GM06990 (cell line): Measurements from ENCODE around the gene MFSD6L.

Experiments used
- DNase-seq: peaks from one replicate; pipeline ENCODE4 v3.0.0-alpha.2; 2011; ENCODE audit not compliant: insufficient read length; ENCODE audit errors: extremely low read depth
- H3K27me3 ChIP-seq: replicated peaks from 2 replicates; pipeline ENCODE4 v1.6.0; 2011; ENCODE audit warnings: low read length; ENCODE audit not compliant: control insufficient read depth, insufficient read depth
- H3K36me3 ChIP-seq: 2 replicates; pipeline ENCODE4 v1.5.1; 2011; ENCODE audit warnings: low read length; ENCODE audit not compliant: control insufficient read depth, insufficient read depth
- H3K4me3 ChIP-seq: replicated peaks from 2 replicates; pipeline ENCODE4 v1.5.1; 2011; ENCODE audit warnings: low read depth, mild to moderate bottlenecking, control low read depth, low read length
- TF ChIP-seq, protein P1 (sequence below): IDR thresholded peaks from 2 replicates; pipeline ENCODE4 v1.5.1; 2011; ENCODE audit warnings: low read length, control low read depth, mild to moderate bottlenecking, inconsistent platforms; ENCODE audit not compliant: insufficient read depth, poor library complexity, severe bottlenecking

Gene MFSD6L

GRCh38 chr17:8785547-8786413, 13.4 kb downstream of the MFSD6L start:
- Histone ChIP-seq H3K36me3 (no peaks in the 10 kb centered on the region), H3K27me3 (no peaks in the 10 kb centered on the region), H3K4me3 (no peak overlapping the region)
- DNase-seq, result no peak
- TF ChIP-seq, protein P1, sequence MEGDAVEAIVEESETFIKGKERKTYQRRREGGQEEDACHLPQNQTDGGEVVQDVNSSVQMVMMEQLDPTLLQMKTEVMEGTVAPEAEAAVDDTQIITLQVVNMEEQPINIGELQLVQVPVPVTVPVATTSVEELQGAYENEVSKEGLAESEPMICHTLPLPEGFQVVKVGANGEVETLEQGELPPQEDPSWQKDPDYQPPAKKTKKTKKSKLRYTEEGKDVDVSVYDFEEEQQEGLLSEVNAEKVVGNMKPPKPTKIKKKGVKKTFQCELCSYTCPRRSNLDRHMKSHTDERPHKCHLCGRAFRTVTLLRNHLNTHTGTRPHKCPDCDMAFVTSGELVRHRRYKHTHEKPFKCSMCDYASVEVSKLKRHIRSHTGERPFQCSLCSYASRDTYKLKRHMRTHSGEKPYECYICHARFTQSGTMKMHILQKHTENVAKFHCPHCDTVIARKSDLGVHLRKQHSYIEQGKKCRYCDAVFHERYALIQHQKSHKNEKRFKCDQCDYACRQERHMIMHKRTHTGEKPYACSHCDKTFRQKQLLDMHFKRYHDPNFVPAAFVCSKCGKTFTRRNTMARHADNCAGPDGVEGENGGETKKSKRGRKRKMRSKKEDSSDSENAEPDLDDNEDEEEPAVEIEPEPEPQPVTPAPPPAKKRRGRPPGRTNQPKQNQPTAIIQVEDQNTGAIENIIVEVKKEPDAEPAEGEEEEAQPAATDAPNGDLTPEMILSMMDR, result peak; percentile 89

GRCh38 chr17:8782176-8782575, 17.0 kb downstream of the MFSD6L start:
- TF ChIP-seq, protein P1, result no peak
- no peaks in the 10 kb centered on the region for H3K27me3 ChIP-seq
- H3K36me3 ChIP-seq, result no peaks in the 10 kb centered on the region
- DNase-seq, result no peak
- no peak overlapping the region for H3K4me3 ChIP-seq

GRCh38 chr17:8781776-8782175, 17.4 kb downstream of the MFSD6L start:
- H3K27me3 ChIP-seq, result no peaks in the 10 kb centered on the region
- no peak for DNase-seq
- TF ChIP-seq, protein P1, result no peak
- no peak overlapping the region for H3K4me3 ChIP-seq
- H3K36me3 ChIP-seq, result no peaks in the 10 kb centered on the region

DNA sequence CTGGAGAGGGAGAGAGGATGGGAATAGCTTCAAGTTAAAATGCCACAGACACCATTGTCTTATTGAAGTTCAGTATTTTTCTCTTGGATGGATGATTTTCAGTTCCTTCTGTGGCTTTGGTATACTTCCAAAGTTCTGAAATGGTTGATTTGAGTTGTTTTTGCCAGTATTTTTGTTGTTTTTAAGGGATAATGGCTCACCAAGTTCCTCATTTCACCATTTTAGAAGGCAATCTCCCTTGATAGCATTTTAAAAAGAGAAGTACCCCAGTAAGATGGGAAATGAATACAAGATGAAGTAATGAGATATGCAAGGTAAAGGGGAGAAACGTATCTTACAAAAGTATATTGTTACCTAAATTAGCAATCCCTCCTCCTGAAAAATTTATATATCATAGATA, 22.3 kb downstream of the MFSD6L start:
- H3K4me3 ChIP-seq, result no peak overlapping the region
- no peaks in the 10 kb centered on the region for H3K36me3 ChIP-seq
- TF ChIP-seq, protein P1, result no peak
- H3K27me3 ChIP-seq, result no peaks in the 10 kb centered on the region
- DNase-seq, result no peak

- no peak for DNase-seq
- no peaks in the 10 kb centered on the region for H3K36me3 ChIP-seq
- H3K4me3 ChIP-seq, result no peak overlapping the region
- H3K27me3 ChIP-seq, result no peaks in the 10 kb centered on the region
- TF ChIP-seq, protein P1, result no peak
These were observed 22.9 kb downstream of the MFSD6L start for GRCh38 chr17:8776248-8776647.
